Skeletal muscle tissue (tissue), 4 donors: ENCODE measurements around the gene SLC38A6. TPM values are rescaled to one million over a fixed set of nuclear protein-coding genes. Genes with fewer than 3 reads are reported as not detected.

ENCODE experiments used
- H3K27ac ChIP-seq: one replicate; pipeline ENCODE4 v1.7.0; 2013; ENCODE audit warnings: mild to moderate bottlenecking, low read depth, low read length, inconsistent platforms
- H3K27me3 ChIP-seq, 3 donors: one replicate each; pipeline ENCODE4 v1.7.0; 2013; ENCODE audit warnings: low read length in 3 of 3; ENCODE audit not compliant: control insufficient read depth in 3 of 3, insufficient read depth in 3 of 3
- H3K36me3 ChIP-seq, 3 donors: one replicate each; pipeline ENCODE4 v1.7.0; 2013; ENCODE audit warnings: low read length in 3 of 3; ENCODE audit not compliant: control insufficient read depth in 3 of 3, insufficient read depth in 3 of 3
- H3K4me1 ChIP-seq, 3 donors: one replicate each; pipeline ENCODE4 v1.7.0; 2013; ENCODE audit warnings: low read length in 3 of 3, mild to moderate bottlenecking in 3 of 3; ENCODE audit not compliant: control insufficient read depth in 3 of 3, insufficient read depth in 3 of 3
- H3K4me3 ChIP-seq, 3 donors: one replicate each; pipeline ENCODE4 v1.7.0; 2013; ENCODE audit warnings: low read length in 3 of 3
- H3K9ac ChIP-seq, 3 donors: one replicate each; pipeline ENCODE4 v1.7.0; 2013; ENCODE audit warnings: low read length in 3 of 3, mild to moderate bottlenecking in 3 of 3, moderate library complexity in 2 of 3, low read depth in 1 of 3
- H3K9me3 ChIP-seq, 3 donors: one replicate each; pipeline ENCODE4 v1.7.0; 2013; ENCODE audit warnings: low read length in 3 of 3; ENCODE audit not compliant: control insufficient read depth in 3 of 3
- total RNA-seq: library from RNA; depleted of rRNA; stranded (reverse); fragments of >200 nt; gene quantifications from one replicate; pipeline ENCODE4 v1.2.3, GENCODE V29; 2014
- donor health status: Osteomylitis.

Gene SLC38A6
- total RNA-seq, 1 donor from 2014 or later: 63.7 TPM

- no peaks in the 10 kb centered on the region for H3K36me3 ChIP-seq
- H3K9ac ChIP-seq: no peak overlapping the region
- H3K4me3 ChIP-seq: no peak overlapping the region
- no peak overlapping the region for H3K27ac ChIP-seq
- H3K9me3 ChIP-seq: peaks cover 6 to 10% (median 8%) of the 10 kb centered on the region in 3 donors
- no peaks in the 10 kb centered on the region for H3K27me3 ChIP-seq
- H3K4me1 ChIP-seq: peaks cover 0 to 5% (median 4%) of the 10 kb centered on the region in 3 donors
These were observed 24.4 kb upstream of the SLC38A6 start for GRCh38 chr14:60956632-60957031.

DNA sequence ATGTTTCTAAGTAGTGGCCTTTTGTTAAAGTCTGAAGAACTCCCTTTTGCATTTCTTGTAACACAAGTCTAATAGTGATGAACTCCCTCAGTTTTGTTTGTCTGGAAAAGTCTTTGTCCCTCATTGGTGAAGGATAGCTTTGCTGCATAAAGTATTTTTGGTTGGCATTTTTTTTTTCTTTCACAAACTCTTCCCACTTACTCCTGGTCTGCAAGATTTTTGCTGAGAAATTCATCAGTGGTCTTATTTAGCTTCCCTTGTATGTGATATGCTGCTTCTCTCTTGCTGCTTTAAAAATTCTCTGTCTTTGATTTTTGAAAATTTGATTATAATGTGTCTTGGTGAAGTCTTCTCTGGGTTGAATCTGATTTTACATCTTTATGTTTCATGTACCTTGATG is 22.9 kb upstream of the SLC38A6 start:
- no peaks in the 10 kb centered on the region for H3K4me1 ChIP-seq
- peaks cover 6 to 10% (median 8%) of the 10 kb centered on the region in 3 donors for H3K9me3 ChIP-seq
- H3K27ac ChIP-seq: no peak overlapping the region
- no peaks in the 10 kb centered on the region for H3K27me3 ChIP-seq
- H3K4me3 ChIP-seq: no peak overlapping the region
- H3K9ac ChIP-seq: no peak overlapping the region
- H3K36me3 ChIP-seq: no peaks in the 10 kb centered on the region

DNA sequence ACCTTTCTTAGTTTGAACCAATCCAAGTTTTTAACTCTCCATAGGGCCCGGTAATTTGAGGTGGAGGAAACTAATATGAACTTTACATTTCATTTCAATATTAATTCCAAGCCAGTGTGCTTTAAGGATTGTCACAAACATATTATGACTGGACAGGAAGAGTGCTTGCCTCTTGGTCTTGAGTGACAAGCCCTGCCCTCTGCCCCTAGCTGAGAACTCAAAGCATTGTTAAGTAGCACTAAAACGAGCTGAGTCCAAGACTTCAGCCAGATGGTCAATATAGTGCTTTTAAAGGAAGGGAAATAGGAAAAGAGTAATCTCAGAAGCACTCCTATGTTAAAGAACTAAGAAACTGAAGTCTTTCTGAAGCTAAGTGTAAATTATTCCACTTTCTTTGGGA is 17.3 kb upstream of the SLC38A6 start:
- H3K27ac ChIP-seq: no peak overlapping the region
- peaks cover 0 to 5% (median 2%) of the 10 kb centered on the region in 3 donors for H3K9me3 ChIP-seq

DNA sequence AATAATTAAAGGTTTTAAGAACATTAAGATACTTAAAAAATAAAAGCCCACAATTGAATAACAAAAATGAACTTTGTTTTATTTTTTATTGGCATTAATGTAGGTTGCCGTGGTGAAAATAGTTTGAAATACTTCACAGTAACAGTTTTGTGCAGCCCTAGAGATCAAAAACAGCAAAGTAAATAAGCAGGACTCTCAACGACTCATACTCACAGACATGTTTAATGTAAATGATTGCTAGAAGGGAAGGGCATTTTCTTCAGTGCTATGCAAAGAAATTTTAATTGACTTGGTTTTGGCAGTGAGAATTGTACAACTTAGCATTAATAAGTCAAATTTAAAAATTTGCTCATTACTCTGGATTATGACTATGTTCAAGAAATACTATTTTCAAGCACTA is 16.1 kb upstream of the SLC38A6 start:
- H3K4me1 ChIP-seq: no peaks in the 10 kb centered on the region
- no peak overlapping the region for H3K27ac ChIP-seq
- H3K36me3 ChIP-seq: no peaks in the 10 kb centered on the region
- H3K4me3 ChIP-seq: no peak overlapping the region
- no peak overlapping the region for H3K9ac ChIP-seq
- H3K27me3 ChIP-seq: no peaks in the 10 kb centered on the region
- H3K9me3 ChIP-seq: no peaks in the 10 kb centered on the region

More for the DNA sequence above, 17.3 kb upstream of the SLC38A6 start:
- Histone ChIP-seq H3K4me3 (no peak overlapping the region), H3K4me1 (no peaks in the 10 kb centered on the region), H3K9ac (no peak overlapping the region), H3K27me3 (no peaks in the 10 kb centered on the region), H3K36me3 (no peaks in the 10 kb centered on the region)

DNA sequence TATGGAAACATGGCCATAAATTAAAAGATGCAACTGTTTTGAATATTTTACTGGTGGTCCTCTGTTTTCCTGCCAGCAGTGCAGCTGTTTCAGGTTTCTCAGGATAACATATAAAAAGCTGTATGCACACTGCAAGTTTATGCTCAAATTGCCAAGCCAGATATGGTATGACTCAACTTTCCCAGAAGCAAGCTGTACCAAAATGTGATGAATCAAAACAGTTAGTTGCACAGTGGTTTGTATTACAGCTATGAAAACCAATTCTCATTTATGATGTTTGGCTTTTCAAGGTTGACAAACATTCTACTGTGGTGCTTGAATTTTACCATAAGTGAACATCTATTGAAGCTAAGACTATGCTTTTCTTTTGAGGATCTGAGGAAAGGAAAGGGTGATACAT is 15.6 kb upstream of the SLC38A6 start:
- Histone ChIP-seq H3K9me3 (no peaks in the 10 kb centered on the region), H3K36me3 (no peaks in the 10 kb centered on the region), H3K27ac (no peak overlapping the region), H3K4me1 (no peaks in the 10 kb centered on the region), H3K9ac (no peak overlapping the region), H3K27me3 (no peaks in the 10 kb centered on the region), H3K4me3 (no peak overlapping the region)

DNA sequence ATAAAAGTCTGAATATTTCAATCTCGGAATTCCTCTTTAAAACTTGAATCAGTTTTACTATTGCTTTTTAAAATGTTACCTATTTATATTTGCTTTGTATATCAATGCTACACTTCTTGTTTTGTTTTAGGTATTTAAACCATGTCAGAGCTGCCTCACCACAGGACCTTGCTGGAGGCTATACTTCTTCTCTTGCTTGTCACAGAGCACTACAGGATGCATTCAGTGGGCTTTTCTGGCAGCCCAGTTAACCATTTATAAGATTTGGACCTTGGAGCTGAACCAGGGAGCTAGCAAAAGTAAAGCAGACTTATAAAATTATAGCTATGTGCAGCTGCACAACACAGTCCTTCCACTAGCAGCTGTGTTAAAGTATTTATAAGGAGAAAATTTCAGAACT is 12.9 kb upstream of the SLC38A6 start:
- no peaks in the 10 kb centered on the region for H3K9me3 ChIP-seq
- no peak overlapping the region for H3K9ac ChIP-seq
- no peaks in the 10 kb centered on the region for H3K36me3 ChIP-seq
- no peaks in the 10 kb centered on the region for H3K4me1 ChIP-seq
- no peak overlapping the region for H3K4me3 ChIP-seq
- H3K27ac ChIP-seq: no peak overlapping the region
- H3K27me3 ChIP-seq: no peaks in the 10 kb centered on the region

DNA sequence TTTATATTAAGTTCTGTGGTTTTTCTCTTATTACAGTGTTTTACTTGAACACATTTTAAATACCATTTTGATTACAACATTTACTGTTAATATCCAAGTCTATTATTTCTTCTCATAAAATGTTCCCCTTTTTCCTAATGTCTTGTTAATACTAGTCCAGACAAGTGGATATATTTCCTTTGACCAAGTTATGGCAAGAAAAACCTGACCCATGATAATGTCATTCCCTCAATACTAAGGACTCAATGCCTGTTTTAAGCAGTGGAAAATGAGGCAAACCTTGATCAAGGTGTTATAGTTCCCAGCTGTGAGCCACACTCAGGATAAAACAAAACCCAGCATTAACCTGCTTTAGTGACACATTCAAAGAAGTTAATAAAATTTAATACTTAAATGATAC is 12.4 kb upstream of the SLC38A6 start:
- H3K27ac ChIP-seq: no peak overlapping the region
- no peaks in the 10 kb centered on the region for H3K27me3 ChIP-seq
- no peak overlapping the region for H3K9ac ChIP-seq
- H3K4me1 ChIP-seq: no peaks in the 10 kb centered on the region
- peaks cover 0 to 2% (median 0%) of the 10 kb centered on the region in 3 donors for H3K36me3 ChIP-seq
- no peak overlapping the region for H3K4me3 ChIP-seq
- H3K9me3 ChIP-seq: no peaks in the 10 kb centered on the region

GRCh38 chr14:60970146-60970545 is 10.9 kb upstream of the SLC38A6 start:
- Histone ChIP-seq H3K9me3 (no peaks in the 10 kb centered on the region), H3K27ac (no peak overlapping the region), H3K4me1 (peaks cover 0 to 2% (median 0%) of the 10 kb centered on the region in 3 donors), H3K9ac (no peak overlapping the region), H3K36me3 (peaks cover 0 to 5% (median 4%) of the 10 kb centered on the region in 3 donors), H3K4me3 (no peak overlapping the region), H3K27me3 (no peaks in the 10 kb centered on the region)

- Histone ChIP-seq H3K9me3 (no peaks in the 10 kb centered on the region), H3K27ac (no peak overlapping the region), H3K9ac (no peak overlapping the region), H3K4me1 (peaks cover 0 to 9% (median 0%) of the 10 kb centered on the region in 3 donors), H3K4me3 (no peak overlapping the region), H3K36me3 (peaks cover 0 to 12% (median 9%) of the 10 kb centered on the region in 3 donors), H3K27me3 (no peaks in the 10 kb centered on the region)
These were observed 9.8 kb upstream of the SLC38A6 start for GRCh38 chr14:60971271-60971670.

- Histone ChIP-seq H3K9me3 (no peaks in the 10 kb centered on the region), H3K36me3 (peaks cover 0 to 12% (median 9%) of the 10 kb centered on the region in 3 donors), H3K4me1 (peaks cover 0 to 11% (median 0%) of the 10 kb centered on the region in 3 donors), H3K27me3 (no peaks in the 10 kb centered on the region), H3K9ac (no peak overlapping the region), H3K4me3 (no peak overlapping the region), H3K27ac (no peak overlapping the region)
These were observed 8.8 kb upstream of the SLC38A6 start for GRCh38 chr14:60972295-60972694.

DNA sequence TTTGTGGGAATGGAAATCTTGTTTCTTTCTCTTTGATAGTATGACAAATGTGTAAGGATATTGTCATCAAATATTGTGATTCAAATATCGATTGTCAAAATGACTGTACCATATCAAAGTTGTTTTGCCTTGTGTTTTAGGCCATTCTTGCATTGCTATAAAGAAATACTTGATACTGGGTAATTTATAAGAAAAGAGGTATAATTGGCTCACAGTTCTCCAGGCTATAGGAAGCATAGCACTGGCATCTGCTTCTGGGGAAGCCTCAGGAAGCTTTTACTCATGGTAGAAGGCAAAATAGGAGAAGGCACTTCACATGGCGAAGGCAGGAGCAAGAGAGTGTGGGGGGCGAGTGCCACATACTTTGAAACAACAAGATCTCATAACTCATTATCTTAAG is 8.0 kb upstream of the SLC38A6 start:
- H3K36me3 ChIP-seq: peaks cover 0 to 12% (median 9%) of the 10 kb centered on the region in 3 donors
- no peak overlapping the region for H3K4me3 ChIP-seq
- H3K9ac ChIP-seq: no peak overlapping the region
- no peaks in the 10 kb centered on the region for H3K9me3 ChIP-seq
- H3K27me3 ChIP-seq: no peaks in the 10 kb centered on the region
- H3K4me1 ChIP-seq: peaks cover 0 to 11% (median 5%) of the 10 kb centered on the region in 3 donors
- H3K27ac ChIP-seq: no peak overlapping the region
